Fibroblast of skin of scalp (primary cell): ENCODE measurements around the gene MAGEB1. TPM values are rescaled to one million over a fixed set of nuclear protein-coding genes. Genes with fewer than 3 reads are reported as not detected.

Experiments used
- DNase-seq: peaks from one replicate; pipeline ENCODE4 v3.0.0-alpha.2; 2013
- polyA plus RNA-seq, 2 experiments: library from polyadenylated mRNA; unstranded; fragments of 120-200 nt; gene quantifications; one replicate each; pipeline ENCODE4 v1.2.1, GENCODE V29; 2013; ENCODE audit not compliant: insufficient read length in 2 of 2

MAGEB1 gene, protein sequence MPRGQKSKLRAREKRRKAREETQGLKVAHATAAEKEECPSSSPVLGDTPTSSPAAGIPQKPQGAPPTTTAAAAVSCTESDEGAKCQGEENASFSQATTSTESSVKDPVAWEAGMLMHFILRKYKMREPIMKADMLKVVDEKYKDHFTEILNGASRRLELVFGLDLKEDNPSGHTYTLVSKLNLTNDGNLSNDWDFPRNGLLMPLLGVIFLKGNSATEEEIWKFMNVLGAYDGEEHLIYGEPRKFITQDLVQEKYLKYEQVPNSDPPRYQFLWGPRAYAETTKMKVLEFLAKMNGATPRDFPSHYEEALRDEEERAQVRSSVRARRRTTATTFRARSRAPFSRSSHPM
- polyA plus RNA-seq (2013, experiment 1 of 2; ENCODE audit: insufficient read length): not detected
- not detected for polyA plus RNA-seq (2013, experiment 2 of 2; ENCODE audit: insufficient read length)

DNA sequence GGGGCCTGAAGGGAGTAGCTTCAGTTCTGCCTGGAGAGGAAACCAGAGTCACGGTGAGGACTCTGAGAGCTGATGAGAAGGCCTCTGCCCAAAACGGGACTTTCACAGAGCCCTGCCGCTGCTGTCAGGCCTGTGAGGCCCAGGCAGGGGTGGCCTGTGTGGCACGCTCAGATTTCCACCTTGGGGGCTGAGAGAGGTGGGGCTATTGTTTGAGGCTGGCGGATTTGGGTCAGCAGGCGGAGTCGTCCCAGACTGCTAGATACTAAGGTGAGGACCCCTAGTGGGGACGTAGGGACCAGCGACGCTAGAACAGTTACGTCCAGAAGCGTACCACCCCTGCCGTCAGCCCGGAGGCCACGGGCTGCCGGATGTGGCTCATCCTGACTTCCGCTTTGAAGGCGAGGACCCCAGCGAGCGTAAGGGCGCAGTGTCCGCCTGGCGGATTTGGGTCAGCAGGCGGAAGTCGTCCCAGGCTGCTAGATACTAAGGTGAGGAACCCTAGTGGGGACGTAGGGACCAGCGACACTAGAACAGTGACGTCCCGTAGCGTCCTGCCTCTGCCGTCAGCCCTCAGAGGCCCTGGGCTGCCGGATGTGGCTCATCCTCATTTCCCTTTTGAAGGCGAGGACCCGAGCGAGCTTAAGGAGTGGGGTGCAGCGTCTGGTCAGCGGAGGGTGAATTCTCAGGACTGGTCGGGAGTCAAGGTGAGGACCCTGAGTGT, at the start of gene MAGEB1:
TSS of gene MAGEB1 (plus strand) at position 378 of the 721 bp plus-strand sequence. CDS start 3,348 bp downstream, outside the sequence.
- DNase-seq: no peak

- DNase-seq: no peak
Observed at GRCh38 chrX:30212172-30212571, 34.8 kb upstream of the MAGEB1 start.

DNA sequence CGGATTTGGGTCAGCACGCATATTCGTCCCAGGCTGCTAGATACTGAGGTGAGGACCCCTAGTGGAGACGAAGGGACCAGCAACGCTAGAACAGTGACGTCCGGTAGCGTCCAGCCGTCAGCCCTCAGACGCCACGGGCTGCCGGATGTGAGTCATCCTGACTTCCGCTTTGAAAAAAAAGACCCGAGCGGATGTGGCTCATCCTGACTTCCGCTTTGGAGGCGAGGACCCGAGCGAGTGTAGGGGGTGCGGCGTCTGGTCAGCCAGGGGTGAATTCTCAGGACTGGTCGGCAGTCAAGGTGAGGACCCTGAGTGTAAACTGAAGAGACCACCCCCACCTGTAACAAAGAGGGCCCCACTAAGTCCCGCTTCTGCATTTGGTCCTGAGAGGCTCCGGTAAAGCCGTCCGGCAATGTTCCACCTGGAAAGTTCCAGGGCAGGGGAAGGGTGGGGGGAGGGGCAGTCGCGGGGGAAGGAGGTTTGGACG, 31.5 kb upstream of the MAGEB1 start, which contains the start of gene MAGEB2:
TSS of gene MAGEB2 (plus strand) at position 207 of the 487 bp plus-strand sequence. CDS start 3,018 bp downstream, outside the sequence.
- DNase-seq: no peak

- DNase-seq: no peak
Observed at GRCh38 chrX:30217465-30217864, 29.5 kb upstream of the MAGEB1 start.

GRCh38 chrX:30219372-30219771, 27.6 kb upstream of the MAGEB1 start:
- no peak for DNase-seq

DNA sequence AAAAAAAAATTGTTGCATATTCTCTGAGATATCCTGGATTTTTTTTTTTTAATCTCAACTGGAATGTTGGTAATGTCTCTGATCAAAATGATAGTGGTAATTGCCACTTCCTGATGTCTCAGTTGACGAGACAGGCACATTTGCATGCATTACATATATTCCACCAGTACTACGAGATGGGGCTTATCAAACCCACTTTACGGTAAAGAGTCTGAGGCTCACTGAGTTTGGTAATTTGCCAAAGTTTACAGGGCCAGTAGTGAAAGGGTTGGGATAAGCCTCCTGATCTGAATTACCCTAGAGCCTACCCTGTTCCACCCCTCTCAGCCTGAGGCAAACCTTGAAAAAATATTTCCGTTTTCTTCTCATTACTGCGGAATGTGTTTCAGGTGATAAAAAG, 26.3 kb upstream of the MAGEB1 start:
- no peak for DNase-seq

DNA sequence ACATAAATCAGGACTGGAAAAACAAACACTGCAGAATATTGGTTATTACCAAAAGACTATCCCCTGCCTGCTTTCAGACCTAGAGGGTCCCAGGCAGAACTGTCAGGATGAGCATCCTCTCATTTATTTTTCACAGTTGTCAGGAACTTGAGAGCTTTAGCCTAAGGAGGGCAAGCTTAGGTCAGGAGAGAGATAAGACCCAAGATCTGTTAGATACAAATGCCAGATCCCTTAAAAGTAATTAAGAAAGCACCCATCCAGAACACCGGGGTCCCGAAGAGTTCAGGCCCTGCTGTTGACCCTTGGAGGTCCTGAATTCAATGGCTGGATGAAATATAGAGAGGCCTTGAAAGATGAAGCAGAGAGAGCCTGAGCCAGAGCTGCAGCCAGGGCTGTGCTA, 22.4 kb upstream of the MAGEB1 start:
- DNase-seq: no peak

GRCh38 chrX:30228526-30228925, 18.4 kb upstream of the MAGEB1 start:
- no peak for DNase-seq

DNA sequence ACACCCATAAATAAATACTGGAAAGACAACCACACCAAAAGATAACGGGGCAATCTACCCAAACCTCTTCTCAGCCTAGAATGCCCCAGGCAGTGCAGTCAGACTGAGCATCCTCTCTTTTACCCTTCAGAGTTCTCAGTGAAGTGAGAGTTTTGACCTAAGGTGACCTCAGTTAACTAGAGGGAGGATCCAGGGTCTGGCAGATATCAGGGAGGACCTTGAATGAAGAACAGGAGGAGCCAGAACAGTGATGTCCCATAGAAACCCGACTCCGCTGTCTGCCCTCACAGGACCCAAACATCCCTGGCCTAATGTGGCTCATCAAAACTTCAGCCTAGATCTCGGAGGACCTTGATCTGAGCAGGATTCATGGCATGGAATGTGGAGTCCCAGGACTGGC, 16.6 kb upstream of the MAGEB1 start, which contains the start of gene MAGEB3:
TSS of gene MAGEB3 (plus strand) at position 263 of the 400 bp plus-strand sequence. CDS start 5,268 bp downstream, outside the sequence.
- DNase-seq: no peak

- no peak for DNase-seq
Observed at GRCh38 chrX:30241724-30242415, 5.1 kb upstream of the MAGEB1 start, which contains the start of gene MAGEB4. MAGEB4 (plus strand) TSS chrX:30242000; CDS start chrX:30242136, 136 bp downstream.

- DNase-seq: no peak
Observed at GRCh38 chrX:30248854-30249253, 1.9 kb downstream of the MAGEB1 start.

DNA sequence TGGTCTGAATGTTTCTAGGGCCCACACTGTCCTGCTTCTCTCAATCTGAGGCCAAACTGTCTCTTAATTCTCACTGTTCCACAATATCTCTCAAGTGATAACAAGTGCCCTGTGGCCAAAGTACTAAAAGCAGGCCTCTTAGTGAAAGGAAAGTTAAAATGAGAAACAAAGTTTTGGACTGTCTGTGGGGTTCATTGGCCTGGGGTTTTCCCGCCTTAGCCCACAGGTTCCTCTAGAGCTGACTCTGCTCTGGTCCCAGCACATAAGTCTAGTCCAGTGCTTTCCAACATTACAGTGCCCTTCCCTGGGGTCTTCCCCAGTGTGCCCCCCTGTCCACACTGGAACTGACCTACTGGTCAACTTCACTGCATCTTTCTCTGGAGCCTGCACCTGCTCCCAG, 6.3 kb downstream of the MAGEB1 start:
- no peak for DNase-seq

DNA sequence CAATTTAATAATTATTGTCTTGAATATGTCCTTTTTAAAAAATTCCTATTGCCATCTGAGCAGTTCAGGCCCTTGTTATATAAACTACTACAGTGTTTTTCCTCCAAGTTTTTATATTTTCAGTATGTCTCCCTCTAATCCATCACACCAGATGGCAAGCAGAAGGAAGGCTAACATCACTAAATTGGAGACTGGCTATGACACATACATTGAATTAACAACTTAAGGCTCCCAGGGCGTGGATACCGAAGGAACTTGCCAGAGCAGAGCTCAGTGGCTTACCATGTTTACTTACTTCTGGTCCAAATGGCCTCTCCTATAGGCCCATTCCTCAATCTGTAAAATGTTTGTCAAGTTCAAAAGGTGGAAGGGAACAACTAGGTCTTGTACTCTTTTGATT, 13.0 kb downstream of the MAGEB1 start:
- DNase-seq: no peak

GRCh38 chrX:30261012-30261411, 14.1 kb downstream of the MAGEB1 start:
- no peak for DNase-seq

DNA sequence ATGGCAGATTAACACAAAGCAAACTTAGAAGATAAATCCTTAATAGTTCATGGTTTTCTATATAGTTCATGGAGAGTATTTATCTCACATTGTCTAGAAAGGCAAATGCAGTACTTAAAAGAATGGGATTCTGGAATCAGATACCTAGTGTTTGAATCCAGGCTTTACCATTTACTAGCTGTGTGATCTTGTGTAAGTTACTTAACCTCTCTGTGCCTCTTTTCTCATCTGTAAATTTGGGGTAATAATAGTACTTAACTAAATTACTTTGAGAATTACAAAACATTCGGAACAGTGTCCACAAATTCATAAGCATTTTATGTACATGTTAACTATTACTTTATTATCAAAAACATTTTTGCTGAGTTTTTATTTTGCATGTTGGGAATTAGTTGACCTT, 15.8 kb downstream of the MAGEB1 start:
- DNase-seq: no peak

GRCh38 chrX:30270639-30271038, 23.7 kb downstream of the MAGEB1 start:
- DNase-seq: no peak

- peak; percentile 14 for DNase-seq
Observed at GRCh38 chrX:30275498-30275897, 28.6 kb downstream of the MAGEB1 start.

DNA sequence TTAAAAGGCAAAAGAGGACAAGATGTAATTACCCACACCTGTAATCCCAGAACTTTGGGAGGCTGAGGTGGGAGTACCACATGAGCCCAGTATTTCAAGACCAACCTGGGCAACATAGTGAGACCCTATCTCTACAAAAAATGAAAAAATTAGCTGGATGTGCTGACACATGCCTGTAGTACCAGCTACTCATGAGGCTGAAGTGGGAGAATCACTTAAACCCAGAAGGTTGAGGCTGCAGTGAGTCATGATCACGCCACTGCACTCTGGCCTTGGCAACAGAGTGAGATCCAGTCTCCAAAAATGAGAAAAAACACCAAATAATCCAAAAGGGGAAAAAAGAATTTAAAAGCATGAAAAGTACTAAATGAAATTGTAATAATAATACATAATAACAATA, 31.4 kb downstream of the MAGEB1 start:
- no peak for DNase-seq

GRCh38 chrX:30280428-30280827, 33.5 kb downstream of the MAGEB1 start:
- DNase-seq: no peak

GRCh38 chrX:30282527-30282926, 35.6 kb downstream of the MAGEB1 start:
- DNase-seq: no peak

- DNase-seq: peak; percentile 87
Observed at GRCh38 chrX:30283456-30284200, 36.7 kb downstream of the MAGEB1 start.
